ENCODE data around the gene LCOR.

DNA sequence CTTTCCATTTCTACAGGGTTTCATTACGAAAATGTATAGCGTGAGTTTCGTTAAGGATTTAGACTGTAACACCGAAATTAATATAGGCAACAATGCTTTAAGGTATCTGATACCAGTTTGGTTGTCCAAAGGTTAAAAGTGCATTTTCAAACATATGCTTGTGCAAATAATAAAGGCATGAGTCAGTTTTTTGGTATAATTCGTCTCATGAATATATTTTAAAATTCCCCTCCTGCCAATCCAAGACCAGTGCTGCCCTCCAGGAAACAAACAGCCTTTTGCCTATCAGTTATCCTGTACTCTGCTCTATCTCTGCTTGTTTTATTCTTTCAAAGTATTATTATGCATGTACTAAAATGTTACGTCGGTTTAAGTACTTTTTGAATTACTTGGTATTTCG, 2.0 kb downstream of the LCOR start:
- TF ChIP-seq CTCF (IDR thresholded peaks at IDR 0.05) (no peak), POLR2A (IDR thresholded peaks at IDR 0.05) (no peak)
